Loucy (cell line): Measurements from ENCODE around the gene AADAT.

Source experiments
- EZH2phosphoT487 ChIP-seq: fragments of 200-600 bp; IDR thresholded peaks from 2 replicates; pipeline ENCODE4 v1.6.1; 2018; ENCODE audit warnings: antibody characterized with exemption, mild to moderate bottlenecking, moderate library complexity, borderline replicate concordance
- TF ChIP-seq, protein P1 (sequence below): fragments of 200-600 bp; sonication (generic); conservative IDR thresholded peaks from 2 replicates; pipeline ENCODE4 v1.5.1; 2014; ENCODE audit warnings: mild to moderate bottlenecking, antibody characterized with exemption, low read length

DNA sequence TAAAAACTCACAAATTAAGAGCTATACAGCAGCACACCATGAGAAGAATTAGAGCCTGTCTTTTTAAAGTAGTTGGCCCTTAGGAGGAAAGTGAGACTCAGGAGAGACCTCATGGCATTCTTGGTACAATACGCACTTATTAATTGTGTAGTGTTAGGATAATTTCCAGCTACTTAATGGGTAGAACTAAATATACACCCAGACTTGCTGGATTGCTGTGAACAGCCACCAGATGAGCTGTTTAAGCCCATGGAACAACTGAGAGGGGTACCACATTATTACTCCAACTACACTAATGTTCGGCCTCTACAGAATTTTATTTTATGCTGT is 77.2 kb downstream of the AADAT start:
- TF ChIP-seq, protein P1, sequence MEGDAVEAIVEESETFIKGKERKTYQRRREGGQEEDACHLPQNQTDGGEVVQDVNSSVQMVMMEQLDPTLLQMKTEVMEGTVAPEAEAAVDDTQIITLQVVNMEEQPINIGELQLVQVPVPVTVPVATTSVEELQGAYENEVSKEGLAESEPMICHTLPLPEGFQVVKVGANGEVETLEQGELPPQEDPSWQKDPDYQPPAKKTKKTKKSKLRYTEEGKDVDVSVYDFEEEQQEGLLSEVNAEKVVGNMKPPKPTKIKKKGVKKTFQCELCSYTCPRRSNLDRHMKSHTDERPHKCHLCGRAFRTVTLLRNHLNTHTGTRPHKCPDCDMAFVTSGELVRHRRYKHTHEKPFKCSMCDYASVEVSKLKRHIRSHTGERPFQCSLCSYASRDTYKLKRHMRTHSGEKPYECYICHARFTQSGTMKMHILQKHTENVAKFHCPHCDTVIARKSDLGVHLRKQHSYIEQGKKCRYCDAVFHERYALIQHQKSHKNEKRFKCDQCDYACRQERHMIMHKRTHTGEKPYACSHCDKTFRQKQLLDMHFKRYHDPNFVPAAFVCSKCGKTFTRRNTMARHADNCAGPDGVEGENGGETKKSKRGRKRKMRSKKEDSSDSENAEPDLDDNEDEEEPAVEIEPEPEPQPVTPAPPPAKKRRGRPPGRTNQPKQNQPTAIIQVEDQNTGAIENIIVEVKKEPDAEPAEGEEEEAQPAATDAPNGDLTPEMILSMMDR = no peak
- TF ChIP-seq EZH2phosphoT487 = no peak
